Ascending aorta (tissue), 2 donors: ENCODE data around the gene TRIO. TPM values are rescaled to one million over a fixed set of nuclear protein-coding genes. Genes with fewer than 3 reads are reported as not detected.
A peak's percentile ranks its signal among the peaks of the same experiment; 100 is the strongest.

ENCODE experiments used
- DNase-seq, 2 donors: peaks; one replicate each; pipeline ENCODE4 v3.0.0-alpha.2; 2019; ENCODE audit warnings: low spot score in 2 of 2
- H3K27ac ChIP-seq, 2 donors: fragments of 200-600 bp; sonication (generic); one replicate each; pipeline ENCODE4 v1.5.1; 2016 to 2017; ENCODE audit warnings: mild to moderate bottlenecking in 1 of 2
- H3K27me3 ChIP-seq: fragments of 200-600 bp; sonication (generic); one replicate; pipeline ENCODE4 v1.5.1; 2017
- H3K36me3 ChIP-seq, 2 donors: fragments of 200-600 bp; sonication (generic); one replicate each; pipeline ENCODE4 v1.5.1; 2016
- H3K4me1 ChIP-seq, 2 donors: fragments of 200-600 bp; sonication (generic); one replicate each; pipeline ENCODE4 v1.5.1; 2016 to 2017; ENCODE audit warnings: mild to moderate bottlenecking in 1 of 2
- H3K4me3 ChIP-seq, 2 donors: fragments of 200-600 bp; sonication (generic); one replicate each; pipeline ENCODE4 v1.5.1; 2016 to 2017; ENCODE audit warnings: mild to moderate bottlenecking in 1 of 2
- H3K9me3 ChIP-seq, 2 donors: fragments of 200-600 bp; sonication (generic); one replicate each; pipeline ENCODE4 v1.5.1; 2016
- CTCF ChIP-seq, 3 experiments: fragments of 200-600 bp in 2 of 3; fragments of 450-650 bp in 1 of 3; sonication (generic) in 2 of 3; IDR thresholded peaks; one replicate each; pipeline ENCODE4 v1.5.1; 2016 to 2019; ENCODE audit warnings: antibody characterized with exemption in 3 of 3, mild to moderate bottlenecking in 1 of 3, moderate library complexity in 1 of 3
- intact Hi-C: fragments of 100-400 bp; cut with DNase I; formaldehyde crosslinking; loops from one replicate; pipeline ENCODE4 v1.15.1; 2023
- total RNA-seq: library from RNA; depleted of rRNA; stranded (reverse); fragments of >200 nt; gene quantifications from one replicate; pipeline ENCODE4 v1.1.0, GENCODE V29; 2016

TRIO gene
- total RNA-seq, 1 donor from 2014 or later: 262 TPM

GRCh38 chr5:14217587-14217986, 74.4 kb downstream of the TRIO start:
- no peak overlapping the region for H3K4me3 ChIP-seq
- TF ChIP-seq CTCF (IDR thresholded peaks at IDR 0.05): no peak
- no peaks in the 10 kb centered on the region for H3K9me3 ChIP-seq
- H3K36me3 ChIP-seq: no peaks in the 10 kb centered on the region
- intact Hi-C loops: no loop called here
- H3K27me3 ChIP-seq: no peaks in the 10 kb centered on the region
- no peak for DNase-seq
- peaks cover 14 to 24% of the 10 kb centered on the region in 2 donors for H3K4me1 ChIP-seq
- peak overlapping the region in 1 of 2 donors; percentile 21 for H3K27ac ChIP-seq

- no peak for TF ChIP-seq CTCF (IDR thresholded peaks at IDR 0.05)
- peak overlapping the region in 1 of 2 donors; percentile 56 for H3K27ac ChIP-seq
Measured at GRCh38 chr5:14218011-14218410, 74.9 kb downstream of the TRIO start.

GRCh38 chr5:14218480-14218879, 75.3 kb downstream of the TRIO start:
- TF ChIP-seq CTCF (IDR thresholded peaks at IDR 0.05): no peak
- peak overlapping the region in 1 of 2 donors; percentile 28 for H3K4me3 ChIP-seq

More at GRCh38 chr5:14218011-14218410, 74.9 kb downstream of the TRIO start:
- DNase-seq: no peak
- Histone ChIP-seq H3K4me3 (no peak overlapping the region), H3K36me3 (no peaks in the 10 kb centered on the region), H3K27me3 (no peaks in the 10 kb centered on the region), H3K9me3 (no peaks in the 10 kb centered on the region), H3K4me1 (peaks cover 14 to 21% of the 10 kb centered on the region in 2 donors)
- intact Hi-C loops: no loop called here

GRCh38 chr5:14218897-14219573, 75.9 kb downstream of the TRIO start:
- peak overlapping the region; percentile 36 to 56 for H3K27ac ChIP-seq
- no peaks in the 10 kb centered on the region for H3K27me3 ChIP-seq
- peak overlapping the region in 1 of 2 donors; percentile 28 for H3K4me3 ChIP-seq
- no peaks in the 10 kb centered on the region for H3K36me3 ChIP-seq
- no peak for DNase-seq
- no peaks in the 10 kb centered on the region for H3K9me3 ChIP-seq
- intact Hi-C loops: no loop called here
- peaks cover 14 to 21% of the 10 kb centered on the region in 2 donors for H3K4me1 ChIP-seq
- no peak for TF ChIP-seq CTCF (IDR thresholded peaks at IDR 0.05)

More at GRCh38 chr5:14218480-14218879, 75.3 kb downstream of the TRIO start:
- intact Hi-C loops: no loop called here
- H3K36me3 ChIP-seq: no peaks in the 10 kb centered on the region
- H3K9me3 ChIP-seq: no peaks in the 10 kb centered on the region
- DNase-seq: no peak
- no peaks in the 10 kb centered on the region for H3K27me3 ChIP-seq
- H3K27ac ChIP-seq: peak overlapping the region; percentile 36 to 56
- peaks cover 14 to 21% of the 10 kb centered on the region in 2 donors for H3K4me1 ChIP-seq

- H3K27ac ChIP-seq: peak overlapping the region in 1 of 2 donors; percentile 23
- no peak overlapping the region for H3K4me3 ChIP-seq
- no peaks in the 10 kb centered on the region for H3K36me3 ChIP-seq
- intact Hi-C loops: no loop called here
- no peaks in the 10 kb centered on the region for H3K27me3 ChIP-seq
- no peak for DNase-seq
- TF ChIP-seq CTCF (IDR thresholded peaks at IDR 0.05): no peak
- H3K9me3 ChIP-seq: no peaks in the 10 kb centered on the region
- peaks cover 14 to 21% of the 10 kb centered on the region in 2 donors for H3K4me1 ChIP-seq
Measured at GRCh38 chr5:14219800-14220512, 76.8 kb downstream of the TRIO start.
